Measurements from ENCODE around the gene ASIP.

DNA sequence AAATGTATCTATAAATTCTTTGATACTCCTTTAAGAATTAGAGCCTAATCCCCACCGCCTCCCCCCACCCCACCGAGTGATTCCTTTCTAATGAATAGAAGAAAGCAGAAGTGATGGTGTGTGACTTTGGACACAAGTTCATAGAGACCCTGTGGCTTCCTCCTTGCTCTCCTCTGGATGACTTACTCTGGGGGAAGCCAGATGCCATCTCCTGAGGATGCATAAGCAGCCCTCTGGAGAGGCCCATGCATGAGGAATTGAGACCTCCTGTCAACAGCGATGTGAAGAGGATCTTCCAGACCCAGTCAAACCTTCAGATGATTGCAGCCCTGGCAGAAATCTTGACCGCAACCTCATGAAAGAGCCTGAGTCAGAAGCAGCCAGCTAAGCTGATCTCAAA is 40.8 kb downstream of the ASIP start:
- no peak for TF ChIP-seq POLR2A (IDR thresholded peaks at IDR 0.05)
- TF ChIP-seq, protein P1, sequence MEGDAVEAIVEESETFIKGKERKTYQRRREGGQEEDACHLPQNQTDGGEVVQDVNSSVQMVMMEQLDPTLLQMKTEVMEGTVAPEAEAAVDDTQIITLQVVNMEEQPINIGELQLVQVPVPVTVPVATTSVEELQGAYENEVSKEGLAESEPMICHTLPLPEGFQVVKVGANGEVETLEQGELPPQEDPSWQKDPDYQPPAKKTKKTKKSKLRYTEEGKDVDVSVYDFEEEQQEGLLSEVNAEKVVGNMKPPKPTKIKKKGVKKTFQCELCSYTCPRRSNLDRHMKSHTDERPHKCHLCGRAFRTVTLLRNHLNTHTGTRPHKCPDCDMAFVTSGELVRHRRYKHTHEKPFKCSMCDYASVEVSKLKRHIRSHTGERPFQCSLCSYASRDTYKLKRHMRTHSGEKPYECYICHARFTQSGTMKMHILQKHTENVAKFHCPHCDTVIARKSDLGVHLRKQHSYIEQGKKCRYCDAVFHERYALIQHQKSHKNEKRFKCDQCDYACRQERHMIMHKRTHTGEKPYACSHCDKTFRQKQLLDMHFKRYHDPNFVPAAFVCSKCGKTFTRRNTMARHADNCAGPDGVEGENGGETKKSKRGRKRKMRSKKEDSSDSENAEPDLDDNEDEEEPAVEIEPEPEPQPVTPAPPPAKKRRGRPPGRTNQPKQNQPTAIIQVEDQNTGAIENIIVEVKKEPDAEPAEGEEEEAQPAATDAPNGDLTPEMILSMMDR (IDR thresholded peaks at IDR 0.05 in 4 of 5, conservative IDR thresholded peaks at IDR 0.05 in 1 of 5), result no peak

Measured in gastrocnemius medialis (tissue), 4 donors.